CD4-positive, alpha-beta T cell treated with Interleukin-2 at 100 ng/mL for 4 hours (primary cell): Measurements from ENCODE around the gene HTR3C.
"Not testable (repeated sequence)": the region's sequence is repeated elsewhere in the genome, so short reads cannot be mapped to it uniquely, and the experiment has no call there.

Experiments used
- DNase-seq: peaks from one replicate; pipeline ENCODE4 v3.0.0-alpha.2; 2020; ENCODE audit warnings: low spot score

HTR3C gene, protein sequence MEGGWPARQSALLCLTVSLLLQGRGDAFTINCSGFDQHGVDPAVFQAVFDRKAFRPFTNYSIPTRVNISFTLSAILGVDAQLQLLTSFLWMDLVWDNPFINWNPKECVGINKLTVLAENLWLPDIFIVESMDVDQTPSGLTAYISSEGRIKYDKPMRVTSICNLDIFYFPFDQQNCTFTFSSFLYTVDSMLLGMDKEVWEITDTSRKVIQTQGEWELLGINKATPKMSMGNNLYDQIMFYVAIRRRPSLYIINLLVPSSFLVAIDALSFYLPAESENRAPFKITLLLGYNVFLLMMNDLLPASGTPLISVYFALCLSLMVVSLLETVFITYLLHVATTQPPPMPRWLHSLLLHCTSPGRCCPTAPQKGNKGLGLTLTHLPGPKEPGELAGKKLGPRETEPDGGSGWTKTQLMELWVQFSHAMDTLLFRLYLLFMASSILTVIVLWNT

GRCh38 chr3:184052767-184053166, at the start of gene HTR3C:
Gene HTR3C, plus strand, starts transcription at chr3:184053047. Its CDS starts 34 bp downstream, at chr3:184053081.
- DNase-seq: no peak

DNA sequence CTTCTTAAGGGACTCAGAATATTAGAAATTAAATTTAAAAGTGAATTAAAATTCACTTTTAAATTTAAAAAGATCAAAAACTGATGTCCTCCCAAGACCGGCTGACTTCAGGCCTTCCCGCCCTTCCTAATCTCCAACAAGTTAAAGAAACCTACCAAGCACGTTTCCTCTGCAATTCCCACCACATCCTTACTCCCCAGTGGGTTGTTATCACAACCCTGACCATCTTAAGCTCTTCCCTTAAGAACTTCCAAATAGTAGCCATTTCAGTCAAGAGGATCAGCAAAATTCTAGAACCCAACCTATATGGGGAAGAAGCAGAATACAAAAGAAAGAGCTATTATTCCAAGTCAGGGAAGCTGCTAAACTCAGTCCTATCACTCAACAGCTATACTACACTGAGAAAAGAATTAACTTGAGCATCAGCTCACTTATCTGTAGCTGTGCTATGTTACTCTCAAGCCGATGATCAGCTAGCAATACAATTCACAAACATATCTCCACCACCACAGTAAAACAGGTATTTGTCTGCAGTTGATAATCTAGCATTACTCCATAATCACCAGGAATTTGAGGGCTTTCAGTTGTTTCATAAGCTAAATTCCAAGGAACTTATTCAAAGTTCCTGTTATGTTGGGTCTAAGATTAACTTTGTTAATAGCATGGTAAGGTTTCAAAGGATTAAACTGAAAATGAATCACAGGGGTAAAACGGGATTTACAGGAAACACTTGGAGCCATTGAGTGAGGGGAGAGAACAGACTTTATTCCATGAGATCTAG, 49.5 kb upstream of the HTR3C start:
- no peak for DNase-seq

- no peak for DNase-seq
Measured at GRCh38 chr3:184004476-184004875, 48.4 kb upstream of the HTR3C start.

- DNase-seq: no peak
Measured at GRCh38 chr3:184005941-184006507, 46.8 kb upstream of the HTR3C start.

DNA sequence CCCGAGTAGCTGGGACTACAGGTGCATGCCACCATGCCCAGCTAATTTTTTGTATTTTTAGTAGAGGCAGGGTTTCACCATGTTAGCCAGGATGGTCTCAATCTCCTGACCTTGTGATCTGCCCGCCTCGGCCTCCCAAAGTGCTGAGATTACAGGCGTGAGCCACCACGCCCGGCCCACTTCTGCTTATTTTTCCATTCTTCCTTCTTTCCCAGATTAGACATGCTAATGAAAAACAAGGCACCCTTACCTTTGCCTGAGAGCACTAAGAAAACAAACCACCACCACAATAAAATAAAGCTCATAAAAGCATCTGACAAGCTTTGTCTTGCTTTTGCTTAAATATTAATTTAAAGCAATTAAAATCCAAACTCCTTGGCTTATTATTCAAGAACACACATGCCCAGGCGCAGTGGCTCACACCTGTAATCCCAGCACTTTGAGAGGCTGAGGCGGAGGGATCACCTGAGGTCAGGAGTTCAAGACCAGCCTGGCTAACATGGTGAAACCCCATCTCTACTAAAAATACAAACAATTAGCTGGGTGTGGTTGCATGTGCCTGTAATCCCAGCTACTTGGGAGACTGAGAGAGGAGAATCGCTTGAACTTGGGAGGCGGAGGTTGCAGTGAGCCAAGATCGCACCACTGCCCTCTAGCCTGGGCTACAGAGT, 45.6 kb upstream of the HTR3C start:
- DNase-seq: not testable (repeated sequence)

DNA sequence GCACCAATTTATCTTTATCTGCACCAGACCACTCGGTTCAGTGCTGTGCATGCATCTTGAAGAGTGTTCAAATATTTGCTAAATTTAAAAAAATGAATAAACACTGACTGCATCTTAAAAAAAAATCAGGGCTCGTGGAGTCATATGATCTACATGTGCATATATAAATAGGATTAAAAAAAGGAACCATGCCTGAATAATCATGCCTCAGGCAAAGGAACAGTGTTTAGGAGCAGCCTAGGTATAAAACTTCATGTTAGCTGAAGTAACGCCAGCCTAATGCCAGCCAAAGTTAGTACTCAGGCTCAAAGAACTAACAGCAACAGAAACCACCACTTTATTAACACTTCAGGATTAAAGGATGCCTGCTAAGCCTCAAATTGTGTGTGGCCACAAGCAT, 44.7 kb upstream of the HTR3C start:
- DNase-seq: no peak

DNA sequence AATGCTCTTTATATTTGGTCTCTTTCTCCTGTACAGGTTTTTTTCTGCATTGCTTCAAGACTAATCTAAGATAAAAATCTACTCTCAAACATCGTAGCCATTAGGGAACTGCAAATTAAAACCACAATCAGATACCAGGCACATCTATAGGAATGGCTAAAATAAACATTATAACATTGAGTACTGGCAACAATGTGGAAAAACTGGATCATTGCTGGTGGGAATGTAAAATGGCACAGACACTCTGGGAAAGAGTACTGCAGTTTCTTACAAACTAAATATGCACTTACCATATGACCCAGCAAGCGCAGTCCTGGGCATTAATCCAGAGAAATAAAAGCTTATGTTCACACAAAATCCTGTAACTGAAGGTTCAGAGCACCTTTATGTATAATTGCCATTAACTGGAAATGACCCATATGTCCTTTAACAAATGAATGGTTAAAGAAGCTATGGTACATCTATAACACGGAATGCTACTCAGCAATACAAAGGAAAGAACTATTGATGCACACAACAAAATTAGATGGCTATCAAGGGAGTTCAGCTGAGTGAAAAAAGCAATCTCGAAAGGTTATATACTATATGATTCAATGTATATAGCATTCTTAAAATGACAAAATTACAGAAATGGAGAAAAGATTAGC, 41.5 kb upstream of the HTR3C start:
- no peak for DNase-seq

- no peak for DNase-seq
Measured at GRCh38 chr3:184011937-184012889, 40.6 kb upstream of the HTR3C start.

DNA sequence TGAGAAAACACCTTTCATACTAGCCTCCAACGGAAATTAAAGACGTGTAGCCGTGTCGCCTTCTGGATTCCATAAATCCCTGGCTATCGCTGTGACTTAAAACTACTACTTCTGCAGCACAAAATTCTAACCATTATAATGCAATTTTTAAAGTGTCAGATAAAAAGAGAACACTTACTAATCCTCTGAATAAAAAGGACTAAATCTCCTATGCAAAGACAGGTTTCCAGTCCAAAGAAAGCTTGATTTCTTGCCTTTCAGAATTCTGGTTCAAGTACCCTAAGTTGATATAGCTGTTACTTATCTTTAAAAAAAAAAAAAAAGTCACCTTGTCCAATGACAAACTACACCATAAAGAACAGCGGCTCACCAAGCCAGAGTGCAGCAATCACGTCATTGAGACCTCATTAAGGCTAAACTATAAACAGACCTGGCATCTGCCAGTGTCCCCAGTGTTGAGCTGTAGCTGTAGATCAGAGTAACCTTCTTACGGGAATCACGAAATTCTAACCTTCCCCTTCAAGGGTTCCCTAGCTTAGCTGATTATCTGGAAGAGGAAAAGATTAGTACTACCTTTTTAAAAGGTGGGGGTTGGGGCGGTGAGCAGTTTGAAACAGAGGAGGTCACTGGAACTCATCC, 37.3 kb upstream of the HTR3C start:
- DNase-seq: no peak

GRCh38 chr3:184016169-184016570, 36.7 kb upstream of the HTR3C start:
- no peak for DNase-seq

DNA sequence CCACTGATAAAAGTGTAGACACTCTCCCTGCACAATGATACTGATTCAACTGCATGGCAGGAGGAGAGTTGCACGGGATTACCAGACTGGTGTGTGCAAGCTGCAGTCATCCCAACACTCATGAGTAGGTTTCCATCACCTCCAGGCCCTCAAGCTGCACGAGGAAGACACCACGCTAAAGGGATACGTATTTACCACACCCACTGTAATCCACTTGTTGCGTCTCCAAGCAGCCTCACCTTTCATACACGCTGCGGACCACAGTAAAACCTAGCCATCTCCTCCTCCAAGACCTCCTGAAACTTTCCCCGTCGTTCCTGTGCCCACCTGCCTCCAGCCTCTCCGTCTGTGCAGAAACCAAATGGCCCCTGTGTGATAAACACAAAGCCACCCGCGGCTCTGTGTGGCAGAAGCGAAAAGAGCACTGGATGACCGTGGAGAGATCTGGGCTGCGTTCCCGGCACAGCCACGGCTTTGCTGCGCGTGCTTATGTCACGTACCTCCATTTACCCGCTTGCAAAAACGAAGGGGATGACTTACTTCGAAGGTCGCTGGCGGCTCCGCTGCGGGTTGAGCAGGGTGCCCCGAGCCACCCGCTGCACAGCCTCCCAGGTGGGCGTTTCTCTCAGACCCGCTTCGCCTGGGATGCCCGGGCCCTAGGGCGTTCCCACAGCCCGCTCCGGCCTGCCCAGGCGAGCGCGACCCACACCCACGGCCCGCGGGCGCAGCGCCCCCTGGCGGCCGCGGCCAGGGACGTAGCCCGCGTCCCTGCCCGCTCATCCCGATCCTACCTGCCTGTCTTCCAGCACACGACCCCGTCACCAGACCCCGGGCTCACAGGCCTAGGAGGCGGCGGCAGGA, 35.8 kb upstream of the HTR3C start:
- peak; percentile 39 for DNase-seq

DNA sequence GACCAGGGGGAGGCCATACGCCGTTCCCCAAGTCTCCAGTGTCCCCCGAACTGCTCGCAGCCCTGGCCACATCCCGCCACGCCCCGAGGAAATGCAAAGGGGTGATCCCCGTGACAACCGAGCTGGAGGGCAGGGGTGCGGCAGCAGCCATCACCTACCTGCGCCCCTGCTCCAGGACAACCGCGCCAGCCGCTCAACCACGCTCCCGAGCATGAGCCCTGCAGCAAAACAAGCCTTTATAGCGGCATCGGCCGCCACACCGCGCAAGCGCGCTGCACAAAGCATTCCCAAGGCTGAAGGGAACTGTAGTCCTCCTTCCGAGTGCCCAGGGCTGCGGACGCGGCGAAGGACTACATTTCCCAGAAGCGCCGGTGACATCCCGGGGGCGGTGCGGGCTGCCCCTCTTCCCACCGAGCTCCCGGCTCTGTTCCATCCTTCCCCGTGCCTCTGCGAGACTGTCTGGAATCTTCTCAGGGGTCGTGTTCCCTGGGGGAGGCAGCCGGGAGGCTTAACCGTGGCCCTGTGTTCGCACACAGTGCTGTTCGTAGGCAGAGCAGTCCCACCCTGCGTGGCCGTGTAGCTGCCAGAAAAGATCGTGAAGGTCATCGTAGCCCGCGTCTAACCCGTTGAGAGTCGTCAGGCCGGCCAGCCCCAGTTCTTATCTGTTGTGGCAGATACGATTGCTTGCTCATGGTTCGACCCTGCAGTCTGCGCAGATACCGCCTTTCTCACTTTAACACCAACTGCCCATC, 35.0 kb upstream of the HTR3C start, which contains the start of gene ABCC5:
Gene ABCC5 (minus strand): TSS at position 213 of the 752 bp plus-strand sequence. CDS start 3,492 bp downstream, outside the sequence.
- peak; percentile 89 for DNase-seq

GRCh38 chr3:184018424-184018973, 34.3 kb upstream of the HTR3C start:
- DNase-seq: no peak

GRCh38 chr3:184022323-184022722, 30.5 kb upstream of the HTR3C start:
- no peak for DNase-seq

DNA sequence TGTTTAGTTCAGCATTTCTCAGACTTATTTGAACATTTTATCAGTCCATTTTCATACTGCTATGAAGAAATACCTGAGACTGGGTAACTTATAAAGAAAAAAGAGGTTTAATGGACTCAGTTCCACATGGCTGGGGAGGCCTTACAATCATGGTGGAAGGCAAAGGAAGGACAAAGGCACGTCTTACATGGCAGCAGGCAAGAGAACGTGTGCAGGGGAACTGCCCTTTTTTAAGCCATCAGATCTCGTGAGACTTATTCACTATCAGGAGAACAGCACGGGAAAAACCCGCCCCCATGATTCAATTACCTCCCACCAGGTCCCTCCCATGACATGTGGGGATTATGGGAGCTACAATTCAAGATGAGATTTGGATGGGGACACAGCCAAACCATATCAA, 27.6 kb upstream of the HTR3C start:
- DNase-seq: not testable (repeated sequence)

- DNase-seq: not testable (repeated sequence)
Measured at GRCh38 chr3:184028275-184028890, 24.5 kb upstream of the HTR3C start.

DNA sequence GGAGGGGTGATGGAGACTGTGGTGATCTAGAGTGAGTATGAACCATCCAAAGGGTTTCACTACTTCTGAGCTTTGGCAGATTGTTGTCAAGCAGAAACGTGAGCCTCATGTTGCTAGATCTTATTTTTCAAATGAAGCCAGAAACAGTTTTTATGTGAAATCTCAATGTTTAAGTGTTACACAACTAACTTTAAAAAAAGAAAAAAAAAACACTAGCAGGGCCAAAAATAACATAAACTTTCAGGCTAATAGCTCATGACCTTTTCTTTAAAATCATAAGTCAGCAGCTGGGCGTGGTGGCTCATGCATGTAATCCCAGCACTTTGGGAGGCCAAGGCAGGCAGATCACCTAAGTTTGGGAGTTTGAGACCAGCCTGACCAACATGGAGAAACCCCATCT, 23.4 kb upstream of the HTR3C start:
- no peak for DNase-seq
